Measurements from ENCODE around the gene CXADR. TPM values are rescaled to one million over a fixed set of nuclear protein-coding genes. Genes with fewer than 3 reads are reported as not detected.

Gene CXADR
- total RNA-seq = 15.2 and 22.5 TPM in 2 replicates

DNA sequence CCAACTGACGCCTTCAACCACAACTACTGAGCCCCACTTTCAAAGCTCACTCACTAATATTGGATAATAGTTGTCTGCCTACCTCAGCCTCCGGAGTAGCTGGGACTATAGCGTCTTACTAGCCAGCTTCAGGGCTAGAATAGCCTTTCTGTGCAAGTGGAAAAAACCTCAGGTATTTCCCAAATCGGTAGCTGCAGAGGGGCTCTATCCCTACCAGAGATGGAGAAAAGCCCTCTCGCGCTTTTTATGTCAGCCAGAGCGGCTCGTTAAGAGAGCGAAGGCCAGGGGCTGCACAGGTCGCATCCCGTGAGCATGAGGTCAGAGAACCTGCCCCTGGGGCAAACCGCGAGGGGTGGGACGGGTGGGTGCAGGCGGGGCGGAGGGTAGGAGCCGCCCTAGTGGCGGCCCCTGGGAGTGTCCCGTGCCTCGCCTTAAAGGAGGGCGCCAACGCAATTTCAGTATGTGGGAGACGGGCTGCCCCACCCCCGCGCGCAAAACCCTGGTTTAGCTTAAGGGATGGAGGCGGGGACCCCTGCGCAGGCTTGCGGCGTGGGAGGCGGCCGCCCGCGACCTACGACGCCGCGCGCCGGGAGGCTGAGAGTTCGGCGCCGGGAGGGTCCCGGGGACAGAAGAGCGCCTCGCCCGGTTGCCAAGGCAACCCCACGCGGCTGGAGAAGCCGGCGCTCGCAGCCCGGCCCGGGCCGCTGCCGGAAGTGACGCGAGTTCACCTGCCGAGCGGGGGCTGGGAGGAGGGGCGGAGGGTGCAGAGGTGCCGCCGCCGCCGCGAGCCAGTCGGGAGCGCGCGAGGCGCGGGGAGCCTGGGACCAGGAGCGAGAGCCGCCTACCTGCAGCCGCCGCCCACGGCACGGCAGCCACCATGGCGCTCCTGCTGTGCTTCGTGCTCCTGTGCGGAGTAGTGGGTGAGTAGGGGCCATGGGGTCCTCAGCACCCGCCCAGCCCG is at the start of gene CXADR:
CXADR (plus strand) TSS at position 791 of the 961 bp plus-strand sequence; CDS start at position 878, 87 bp downstream.

DNA sequence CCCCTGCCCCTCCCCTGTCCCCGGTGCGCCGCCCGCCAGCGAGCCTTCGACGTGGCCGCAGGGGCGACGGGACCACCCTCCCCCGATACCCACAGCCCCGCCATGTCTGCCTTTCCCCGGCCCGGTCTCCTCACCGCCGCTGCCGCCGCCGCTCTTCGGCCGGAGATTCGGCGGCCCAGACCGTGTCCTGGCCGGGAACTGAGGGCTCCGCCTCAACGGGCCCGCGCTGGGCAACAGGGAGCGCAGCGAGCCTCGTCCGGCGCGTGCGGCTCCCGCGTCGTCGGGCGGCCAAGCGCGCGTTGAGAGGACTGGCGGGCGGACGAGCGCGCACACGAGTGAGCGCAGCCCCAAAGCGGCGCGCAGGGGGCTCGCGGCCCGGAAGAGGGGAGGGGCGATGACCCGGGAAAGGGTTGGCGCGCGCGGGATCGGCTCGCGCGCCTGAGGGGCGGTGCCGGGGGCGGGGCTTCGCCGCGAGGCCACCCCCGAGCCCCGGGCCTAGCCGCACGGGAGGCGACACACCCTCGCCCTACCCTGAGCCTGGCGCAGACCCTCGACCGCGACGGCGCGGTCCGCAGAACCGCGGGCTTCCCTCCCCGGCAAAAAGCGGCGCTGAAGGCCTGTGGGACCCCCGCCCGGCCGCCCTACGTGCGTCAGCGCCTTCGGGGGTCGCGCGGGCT is 99.9 kb downstream of the CXADR start, which contains the start of gene BTG3:
BTG3 (minus strand) TSS at position 337 of the 677 bp plus-strand sequence. CDS start 3,757 bp downstream, outside the sequence.

Small RNA genes within 50 kb of the gene (small RNA-seq; reads per million reads assigned to genes)
- gene RF00019 (not detected), gene RN7SL163P (not detected), gene RPL39P40 (not detected)

Other genes starting within 250 kb of the CXADR start
- 23.5 and 24.2 TPM in 2 replicates for gene BTG3, start 99.9 kb downstream of the CXADR start, total RNA-seq